ENCODE data around the gene SPARCL1. TPM values are rescaled to one million over a fixed set of nuclear protein-coding genes. Genes with fewer than 3 reads are reported as not detected.
A peak's percentile ranks its signal among the peaks of the same experiment; 100 is the strongest.

The SPARCL1 gene
- total RNA-seq, 1 experiment from 2014 or later, result 0.85 TPM

DNA sequence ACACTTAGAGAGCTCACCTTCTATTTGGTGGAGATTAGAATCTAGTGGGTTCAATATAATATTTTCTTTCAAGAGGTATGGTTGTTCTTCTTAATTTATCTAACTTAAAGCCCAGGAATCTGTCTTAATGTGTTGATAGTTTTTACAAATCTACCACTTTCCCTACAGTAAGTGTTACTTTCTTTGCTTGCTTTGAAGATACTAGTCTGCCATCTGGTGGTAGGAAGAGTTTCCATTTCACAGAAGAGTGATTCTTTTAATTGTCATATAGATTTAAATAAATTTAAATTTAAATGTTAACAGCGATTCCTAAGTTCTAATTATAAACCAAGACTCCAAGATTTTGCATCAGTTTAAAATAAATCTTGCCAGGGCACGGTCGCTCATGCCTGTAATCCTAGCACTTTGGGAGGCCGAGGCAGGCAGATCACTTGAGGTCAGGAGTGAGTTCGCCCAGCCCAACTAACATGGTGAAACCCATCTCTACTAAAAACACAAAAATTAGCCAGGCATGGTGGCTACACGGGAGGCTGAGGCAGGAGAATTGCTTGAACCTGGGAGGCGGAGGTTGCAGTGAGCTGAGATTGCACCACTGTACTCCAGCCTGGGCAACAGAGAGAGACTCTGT is 63.3 kb downstream of the SPARCL1 start:
- ChIA-PET CTCF (interaction anchor here (0.6 to 3.3 kb wide), 4 partner anchors 90 to 372 kb away, joined by 4 to 15 read pairs (median 7); no protein-coding TSS in a partner anchor), POLR2A (no interaction called here)
- Mint-ChIP-seq H3K27me3 (ENCODE audit: low read depth) (no peaks in the 10 kb centered on the region), H3K36me3 (no peaks in the 10 kb centered on the region), H3K9me3 (no peaks in the 10 kb centered on the region), H3K4me3 (no peak overlapping the region), H3K4me1 (peaks cover 11% of the 10 kb centered on the region), H3K27ac (0 out of 2 replicates have a peak overlapping the region, but pooled peaks have one; percentile 23)
- TF ChIP-seq, protein P1, sequence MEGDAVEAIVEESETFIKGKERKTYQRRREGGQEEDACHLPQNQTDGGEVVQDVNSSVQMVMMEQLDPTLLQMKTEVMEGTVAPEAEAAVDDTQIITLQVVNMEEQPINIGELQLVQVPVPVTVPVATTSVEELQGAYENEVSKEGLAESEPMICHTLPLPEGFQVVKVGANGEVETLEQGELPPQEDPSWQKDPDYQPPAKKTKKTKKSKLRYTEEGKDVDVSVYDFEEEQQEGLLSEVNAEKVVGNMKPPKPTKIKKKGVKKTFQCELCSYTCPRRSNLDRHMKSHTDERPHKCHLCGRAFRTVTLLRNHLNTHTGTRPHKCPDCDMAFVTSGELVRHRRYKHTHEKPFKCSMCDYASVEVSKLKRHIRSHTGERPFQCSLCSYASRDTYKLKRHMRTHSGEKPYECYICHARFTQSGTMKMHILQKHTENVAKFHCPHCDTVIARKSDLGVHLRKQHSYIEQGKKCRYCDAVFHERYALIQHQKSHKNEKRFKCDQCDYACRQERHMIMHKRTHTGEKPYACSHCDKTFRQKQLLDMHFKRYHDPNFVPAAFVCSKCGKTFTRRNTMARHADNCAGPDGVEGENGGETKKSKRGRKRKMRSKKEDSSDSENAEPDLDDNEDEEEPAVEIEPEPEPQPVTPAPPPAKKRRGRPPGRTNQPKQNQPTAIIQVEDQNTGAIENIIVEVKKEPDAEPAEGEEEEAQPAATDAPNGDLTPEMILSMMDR (IDR thresholded peaks at IDR 0.05), result 0 out of 2 replicates have a peak, but pooled peaks have one; percentile 21
- TF ChIP-seq, protein P2, sequence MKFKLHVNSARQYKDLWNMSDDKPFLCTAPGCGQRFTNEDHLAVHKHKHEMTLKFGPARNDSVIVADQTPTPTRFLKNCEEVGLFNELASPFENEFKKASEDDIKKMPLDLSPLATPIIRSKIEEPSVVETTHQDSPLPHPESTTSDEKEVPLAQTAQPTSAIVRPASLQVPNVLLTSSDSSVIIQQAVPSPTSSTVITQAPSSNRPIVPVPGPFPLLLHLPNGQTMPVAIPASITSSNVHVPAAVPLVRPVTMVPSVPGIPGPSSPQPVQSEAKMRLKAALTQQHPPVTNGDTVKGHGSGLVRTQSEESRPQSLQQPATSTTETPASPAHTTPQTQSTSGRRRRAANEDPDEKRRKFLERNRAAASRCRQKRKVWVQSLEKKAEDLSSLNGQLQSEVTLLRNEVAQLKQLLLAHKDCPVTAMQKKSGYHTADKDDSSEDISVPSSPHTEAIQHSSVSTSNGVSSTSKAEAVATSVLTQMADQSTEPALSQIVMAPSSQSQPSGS (CRISPR knock-in tag; IDR thresholded peaks at IDR 0.05; ENCODE audit: borderline replicate concordance, low read depth), result no peak
- TF ChIP-seq TEAD1 (CRISPR knock-in tag; IDR thresholded peaks at IDR 0.05), result no peak
- TF ChIP-seq, protein P3, sequence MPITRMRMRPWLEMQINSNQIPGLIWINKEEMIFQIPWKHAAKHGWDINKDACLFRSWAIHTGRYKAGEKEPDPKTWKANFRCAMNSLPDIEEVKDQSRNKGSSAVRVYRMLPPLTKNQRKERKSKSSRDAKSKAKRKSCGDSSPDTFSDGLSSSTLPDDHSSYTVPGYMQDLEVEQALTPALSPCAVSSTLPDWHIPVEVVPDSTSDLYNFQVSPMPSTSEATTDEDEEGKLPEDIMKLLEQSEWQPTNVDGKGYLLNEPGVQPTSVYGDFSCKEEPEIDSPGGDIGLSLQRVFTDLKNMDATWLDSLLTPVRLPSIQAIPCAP (CRISPR knock-in tag; IDR thresholded peaks at IDR 0.05), result no peak
- ATAC-seq (peak; percentile 48; the same call in 1 of the 2 replicates), DNase-seq (ENCODE audit: low spot score) (no peak)

DNA sequence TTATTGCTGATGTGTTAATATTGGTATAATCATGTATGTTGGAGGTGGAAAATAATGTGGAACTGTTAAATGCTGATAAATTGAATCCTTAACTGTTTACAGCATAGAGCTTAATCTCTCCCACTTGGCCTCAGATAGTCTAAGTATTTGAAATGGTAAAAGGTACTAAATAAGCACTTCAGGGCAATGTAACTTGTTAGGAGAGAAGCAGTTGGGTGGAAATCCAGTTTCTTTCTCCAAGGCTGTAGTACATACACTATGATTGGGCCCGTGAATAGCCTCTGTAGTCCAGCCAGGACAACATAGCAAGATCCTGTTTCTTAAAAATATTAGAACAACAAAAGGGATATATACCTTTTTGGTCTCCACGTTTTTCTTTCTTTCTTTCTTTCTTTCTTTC is 67.1 kb downstream of the SPARCL1 start:
- no peak overlapping the region for H3K27ac Mint-ChIP-seq
- H3K9me3 Mint-ChIP-seq, result peaks cover 9% of the 10 kb centered on the region
- peaks cover 18% of the 10 kb centered on the region for H3K36me3 Mint-ChIP-seq
- CTCF ChIA-PET, result no interaction called here
- TF ChIP-seq CREB1 (CRISPR knock-in tag; IDR thresholded peaks at IDR 0.05) (no peak), GABPB1 (CRISPR knock-in tag; IDR thresholded peaks at IDR 0.05) (no peak), TP53 (CRISPR knock-in tag; IDR thresholded peaks at IDR 0.05) (no peak), MYBL2 (CRISPR knock-in tag; IDR thresholded peaks at IDR 0.05) (no peak), EMX1 (CRISPR knock-in tag; IDR thresholded peaks at IDR 0.05) (no peak), ESRRA (CRISPR knock-in tag; IDR thresholded peaks at IDR 0.05; ENCODE audit: borderline replicate concordance) (no peak), ZNF317 (CRISPR knock-in tag; IDR thresholded peaks at IDR 0.05; ENCODE audit: borderline replicate concordance, low read depth) (no peak), CBFB (CRISPR knock-in tag; IDR thresholded peaks at IDR 0.05; ENCODE audit: low read depth) (no peak), ZNF219 (CRISPR knock-in tag; IDR thresholded peaks at IDR 0.05; ENCODE audit: borderline replicate concordance) (no peak), NFATC4 (CRISPR knock-in tag; IDR thresholded peaks at IDR 0.05) (no peak), OVOL2 (CRISPR knock-in tag; IDR thresholded peaks at IDR 0.05; ENCODE audit: borderline replicate concordance) (no peak), NR3C1 (CRISPR knock-in tag; conservative IDR thresholded peaks at IDR 0.05; ENCODE audit: low read depth) (no peak), ETV6 (CRISPR knock-in tag; IDR thresholded peaks at IDR 0.05) (no peak)
- TF ChIP-seq, protein P3 (CRISPR knock-in tag; IDR thresholded peaks at IDR 0.05), result no peak
- TF ChIP-seq, protein P2 (CRISPR knock-in tag; IDR thresholded peaks at IDR 0.05; ENCODE audit: borderline replicate concordance, low read depth), result no peak
- TF ChIP-seq, protein P4, sequence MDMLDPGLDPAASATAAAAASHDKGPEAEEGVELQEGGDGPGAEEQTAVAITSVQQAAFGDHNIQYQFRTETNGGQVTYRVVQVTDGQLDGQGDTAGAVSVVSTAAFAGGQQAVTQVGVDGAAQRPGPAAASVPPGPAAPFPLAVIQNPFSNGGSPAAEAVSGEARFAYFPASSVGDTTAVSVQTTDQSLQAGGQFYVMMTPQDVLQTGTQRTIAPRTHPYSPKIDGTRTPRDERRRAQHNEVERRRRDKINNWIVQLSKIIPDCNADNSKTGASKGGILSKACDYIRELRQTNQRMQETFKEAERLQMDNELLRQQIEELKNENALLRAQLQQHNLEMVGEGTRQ (CRISPR knock-in tag; IDR thresholded peaks at IDR 0.05), result no peak
- TF ChIP-seq, protein P5, sequence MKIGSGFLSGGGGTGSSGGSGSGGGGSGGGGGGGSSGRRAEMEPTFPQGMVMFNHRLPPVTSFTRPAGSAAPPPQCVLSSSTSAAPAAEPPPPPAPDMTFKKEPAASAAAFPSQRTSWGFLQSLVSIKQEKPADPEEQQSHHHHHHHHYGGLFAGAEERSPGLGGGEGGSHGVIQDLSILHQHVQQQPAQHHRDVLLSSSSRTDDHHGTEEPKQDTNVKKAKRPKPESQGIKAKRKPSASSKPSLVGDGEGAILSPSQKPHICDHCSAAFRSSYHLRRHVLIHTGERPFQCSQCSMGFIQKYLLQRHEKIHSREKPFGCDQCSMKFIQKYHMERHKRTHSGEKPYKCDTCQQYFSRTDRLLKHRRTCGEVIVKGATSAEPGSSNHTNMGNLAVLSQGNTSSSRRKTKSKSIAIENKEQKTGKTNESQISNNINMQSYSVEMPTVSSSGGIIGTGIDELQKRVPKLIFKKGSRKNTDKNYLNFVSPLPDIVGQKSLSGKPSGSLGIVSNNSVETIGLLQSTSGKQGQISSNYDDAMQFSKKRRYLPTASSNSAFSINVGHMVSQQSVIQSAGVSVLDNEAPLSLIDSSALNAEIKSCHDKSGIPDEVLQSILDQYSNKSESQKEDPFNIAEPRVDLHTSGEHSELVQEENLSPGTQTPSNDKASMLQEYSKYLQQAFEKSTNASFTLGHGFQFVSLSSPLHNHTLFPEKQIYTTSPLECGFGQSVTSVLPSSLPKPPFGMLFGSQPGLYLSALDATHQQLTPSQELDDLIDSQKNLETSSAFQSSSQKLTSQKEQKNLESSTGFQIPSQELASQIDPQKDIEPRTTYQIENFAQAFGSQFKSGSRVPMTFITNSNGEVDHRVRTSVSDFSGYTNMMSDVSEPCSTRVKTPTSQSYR (CRISPR knock-in tag; IDR thresholded peaks at IDR 0.05), result no peak
- TF ChIP-seq, protein P6, sequence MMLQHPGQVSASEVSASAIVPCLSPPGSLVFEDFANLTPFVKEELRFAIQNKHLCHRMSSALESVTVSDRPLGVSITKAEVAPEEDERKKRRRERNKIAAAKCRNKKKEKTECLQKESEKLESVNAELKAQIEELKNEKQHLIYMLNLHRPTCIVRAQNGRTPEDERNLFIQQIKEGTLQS (CRISPR knock-in tag; conservative IDR thresholded peaks at IDR 0.05), result no peak
- peaks cover 11% of the 10 kb centered on the region for H3K4me1 Mint-ChIP-seq
- H3K27me3 Mint-ChIP-seq (ENCODE audit: low read depth), result no peaks in the 10 kb centered on the region
- ATAC-seq (no peak), DNase-seq (ENCODE audit: low spot score) (no peak)
- H3K4me3 Mint-ChIP-seq, result no peak overlapping the region
- POLR2A ChIA-PET, result no interaction called here
